HL-60 (cell line): ENCODE measurements around the gene HEPACAM.

Source experiments
- DNase-seq, 2 experiments: peaks; one replicate each; pipeline ENCODE4 v3.0.0-alpha.2; 2010 to 2020; ENCODE audit warnings: low read depth in 1 of 2, low spot score in 1 of 2
- H3K27ac ChIP-seq: fragments of 250-450 bp; sonication (Bioruptor Pico); replicated peaks from 2 replicates; pipeline ENCODE4 v1.5.1; 2020; ENCODE audit warnings: mild to moderate bottlenecking, moderate library complexity
- H3K27me3 ChIP-seq: fragments of 250-450 bp; sonication (Bioruptor Pico); 2 replicates; pipeline ENCODE4 v1.5.1; 2021; ENCODE audit warnings: mild to moderate bottlenecking, moderate library complexity; ENCODE audit not compliant: insufficient read depth, poor library complexity, severe bottlenecking
- H3K4me3 ChIP-seq: replicated peaks from 2 replicates; pipeline ENCODE4 v1.5.1; 2011; ENCODE audit warnings: mild to moderate bottlenecking, control low read depth, low read length; ENCODE audit not compliant: insufficient read depth
- CTCF ChIP-seq: IDR thresholded peaks from one replicate; pipeline ENCODE4 v1.5.1; 2011; ENCODE audit warnings: low read length, control low read depth, inconsistent platforms; ENCODE audit not compliant: insufficient read depth
- GABPA ChIP-seq: IDR thresholded peaks from 2 replicates; pipeline ENCODE4 v1.6.1; 2012; ENCODE audit warnings: low read depth
- POLR2AphosphoS5 ChIP-seq: IDR thresholded peaks from 2 replicates; pipeline ENCODE4 v1.6.1; 2012; ENCODE audit warnings: low read depth
- REST ChIP-seq: IDR thresholded peaks from 2 replicates; pipeline ENCODE4 v1.6.1; 2012; ENCODE audit warnings: low read depth; ENCODE audit not compliant: insufficient replicate concordance
- SPI1 ChIP-seq: IDR thresholded peaks from 2 replicates; pipeline ENCODE4 v1.6.1; 2012; ENCODE audit warnings: low read depth, mild to moderate bottlenecking, borderline replicate concordance

Gene HEPACAM

GRCh38 chr11:124872280-124872679 lies 63.6 kb downstream of the HEPACAM start:
- no peak overlapping the region for H3K27ac ChIP-seq
- TF ChIP-seq CTCF (no peak), REST (no peak), POLR2AphosphoS5 (no peak)
- peaks cover 48% of the 10 kb centered on the region for H3K27me3 ChIP-seq
- no peak for DNase-seq
- no peak overlapping the region for H3K4me3 ChIP-seq

- no peak for DNase-seq
- Histone ChIP-seq H3K27ac (no peak overlapping the region), H3K4me3 (no peak overlapping the region), H3K27me3 (peaks cover 61% of the 10 kb centered on the region)
- TF ChIP-seq GABPA: no peak
- no peak for TF ChIP-seq POLR2AphosphoS5
- no peak for TF ChIP-seq SPI1
- no peak for TF ChIP-seq REST
- TF ChIP-seq CTCF: no peak
Observed at GRCh38 chr11:124870430-124870829, 65.4 kb downstream of the HEPACAM start.

GRCh38 chr11:124869856-124870387 lies 65.9 kb downstream of the HEPACAM start:
- Histone ChIP-seq H3K27ac (no peak overlapping the region), H3K4me3 (no peak overlapping the region), H3K27me3 (peaks cover 65% of the 10 kb centered on the region)
- TF ChIP-seq POLR2AphosphoS5 (no peak), GABPA (no peak), REST (no peak), SPI1 (no peak), CTCF (no peak)
- DNase-seq: no peak
